ENCODE measurements around the gene MGST2. TPM values are rescaled to one million over a fixed set of nuclear protein-coding genes. Genes with fewer than 3 reads are reported as not detected.
"Not testable (repeated sequence)": the region's sequence is repeated elsewhere in the genome, so short reads cannot be mapped to it uniquely, and the experiment has no call there.

Gene MGST2
- 30.5 and 32.8 TPM in 2 replicates for total RNA-seq (2014; rRNA removed; shearing (Covaris generic))

DNA sequence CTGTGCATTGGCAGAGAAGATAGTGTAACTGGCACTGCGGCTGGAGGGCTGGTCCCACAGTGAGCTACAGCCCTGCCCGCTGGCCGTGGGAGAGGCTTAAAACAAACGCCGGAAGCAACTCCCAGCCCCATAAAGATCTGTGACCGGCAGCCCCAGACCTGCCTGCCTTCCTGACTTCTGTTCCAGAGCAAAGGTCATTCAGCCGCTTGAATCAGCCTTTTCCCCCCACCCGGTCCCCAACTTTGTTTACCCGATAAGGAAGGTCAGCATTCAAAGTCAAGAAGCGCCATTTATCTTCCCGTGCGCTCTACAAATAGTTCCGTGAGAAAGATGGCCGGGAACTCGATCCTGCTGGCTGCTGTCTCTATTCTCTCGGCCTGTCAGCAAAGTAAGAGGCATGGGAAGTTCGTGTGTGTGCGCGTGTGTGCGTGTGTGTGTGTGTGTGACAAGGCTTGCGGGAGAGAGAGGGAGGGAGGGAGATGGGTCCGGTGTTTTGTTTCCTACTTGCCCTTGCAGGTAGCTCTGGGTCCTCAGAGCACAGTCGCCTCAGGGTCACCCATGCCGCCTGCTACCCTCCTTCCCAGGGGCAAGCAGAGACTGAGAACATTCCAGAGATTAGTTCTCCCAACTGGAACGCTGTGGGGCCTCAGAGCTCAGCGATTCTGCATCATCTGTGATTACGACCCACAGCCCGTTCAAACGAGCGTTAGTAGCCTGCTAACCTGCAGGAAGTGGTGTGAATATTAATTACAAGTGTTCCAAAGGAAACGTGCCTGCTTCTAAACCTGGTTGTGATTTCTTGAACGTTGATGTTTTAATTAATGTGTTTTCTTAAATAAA lies at the start of gene MGST2:
TSS of gene MGST2 (plus strand) at position 130 of the 840 bp plus-strand sequence. CDS start at position 331, 201 bp downstream.
- peak; percentile 89 for DNase-seq (ENCODE audit: low spot score)

DNA sequence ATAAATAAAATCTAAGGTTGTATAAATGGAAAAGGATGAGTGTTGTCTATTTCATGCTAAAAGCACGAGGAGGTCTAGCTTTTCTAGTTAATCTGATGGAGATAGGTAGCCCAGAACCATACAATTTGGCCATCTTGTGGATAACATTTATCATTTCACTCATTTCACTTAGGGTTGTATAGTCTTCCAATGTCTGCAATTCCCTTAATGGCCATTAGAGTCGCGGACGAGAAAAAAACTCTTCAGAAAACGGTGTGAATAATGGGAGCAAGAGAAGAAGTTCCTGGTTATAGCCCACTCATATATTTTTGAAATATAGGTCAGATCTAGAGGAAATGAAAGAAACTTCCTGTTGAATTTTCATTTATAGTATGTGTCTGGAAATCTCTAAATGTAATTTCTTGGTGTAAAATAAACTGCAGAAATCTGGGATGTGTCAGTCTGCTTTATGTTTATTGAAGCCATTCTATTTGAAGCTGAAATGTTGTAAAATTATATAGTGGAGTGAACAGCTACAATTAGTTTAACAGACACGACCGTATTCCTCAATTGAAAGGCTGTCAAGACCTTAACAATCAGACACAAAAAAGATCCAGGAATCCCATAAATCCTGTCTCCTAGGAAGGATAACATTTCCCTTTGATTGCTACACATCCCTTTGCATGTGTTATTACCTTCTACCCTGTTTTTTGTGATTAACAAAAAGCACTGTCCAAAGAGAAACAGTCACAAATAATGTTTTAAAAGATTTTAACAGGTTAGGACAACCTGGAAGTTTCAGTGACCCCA lies 47.7 kb upstream of the MGST2 start:
- peak; percentile 39 for DNase-seq (ENCODE audit: low spot score)

DNA sequence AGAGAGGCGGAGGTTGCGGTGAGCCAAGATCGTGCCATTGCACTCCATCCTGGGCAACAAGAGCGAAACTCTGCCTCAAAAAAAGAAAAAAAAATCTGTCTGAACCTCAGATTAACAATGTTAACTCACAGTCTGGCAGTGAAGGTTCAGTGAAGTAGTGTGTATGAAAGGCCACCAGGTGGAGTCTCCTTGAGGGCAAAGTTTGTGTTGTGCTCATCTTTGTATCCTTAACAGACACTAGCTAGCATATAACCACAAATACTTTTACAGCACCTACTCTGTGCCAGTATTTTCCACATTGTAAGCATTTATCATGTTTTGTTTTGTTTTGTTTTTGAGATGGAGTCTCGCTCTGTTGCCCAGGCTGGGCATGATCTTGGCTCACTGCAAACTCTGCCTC lies 46.0 kb upstream of the MGST2 start:
- DNase-seq (ENCODE audit: low spot score): peak; percentile 41

DNA sequence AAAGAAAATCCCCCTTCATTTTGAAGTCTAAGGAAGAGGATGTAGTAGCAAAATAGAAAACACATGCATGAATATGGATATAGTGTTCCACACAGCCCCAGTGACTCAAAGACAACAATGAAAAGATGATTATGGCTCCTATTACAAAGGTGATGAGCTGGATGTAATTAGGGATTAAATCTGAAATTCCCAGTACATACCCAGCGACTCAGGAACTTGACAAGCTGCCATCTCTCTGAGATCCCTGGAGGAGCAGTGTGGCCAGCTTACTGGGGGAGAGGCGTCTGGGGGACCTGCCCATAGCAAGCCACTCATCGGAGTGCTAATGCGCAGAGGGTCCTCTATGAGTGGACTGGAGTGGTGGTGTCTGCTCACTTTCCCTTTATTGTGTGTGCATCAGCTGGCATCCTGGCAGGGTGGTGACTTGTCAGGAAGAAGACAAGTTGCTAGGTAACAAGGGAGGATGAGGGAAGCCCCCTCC lies 42.7 kb upstream of the MGST2 start:
- DNase-seq (ENCODE audit: low spot score): no peak

DNA sequence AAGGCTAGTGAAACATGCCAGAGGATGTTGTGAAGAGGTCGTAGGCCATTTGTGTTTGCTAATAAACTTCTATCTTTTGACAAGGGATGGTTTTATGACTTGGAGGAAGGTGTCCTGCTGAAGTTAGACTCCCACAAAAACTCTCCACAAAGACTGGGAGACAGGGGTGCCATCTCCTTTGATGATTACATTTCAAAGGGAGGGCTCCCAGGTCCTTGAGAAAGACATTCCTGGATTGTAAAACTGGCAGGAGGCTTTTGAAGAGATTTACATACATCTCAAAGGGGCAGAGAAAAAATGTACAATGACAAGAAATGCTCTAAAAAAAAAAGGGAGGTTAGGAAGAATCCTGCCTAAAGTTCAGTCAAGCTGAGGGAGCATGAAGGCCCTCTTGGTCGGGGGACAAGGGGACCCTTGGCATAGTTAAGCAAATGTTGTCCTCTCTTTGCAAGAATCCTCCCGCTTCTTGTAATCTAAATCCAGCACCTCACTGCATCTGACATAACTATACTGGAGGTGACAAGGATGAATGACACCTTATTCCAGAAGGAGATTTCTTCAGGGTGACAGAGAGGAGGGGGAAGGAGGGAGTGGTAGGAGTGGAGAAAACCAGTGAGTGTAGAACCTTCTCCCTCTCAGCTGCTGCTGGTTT lies 41.1 kb upstream of the MGST2 start:
- no peak for DNase-seq (ENCODE audit: low spot score)

DNA sequence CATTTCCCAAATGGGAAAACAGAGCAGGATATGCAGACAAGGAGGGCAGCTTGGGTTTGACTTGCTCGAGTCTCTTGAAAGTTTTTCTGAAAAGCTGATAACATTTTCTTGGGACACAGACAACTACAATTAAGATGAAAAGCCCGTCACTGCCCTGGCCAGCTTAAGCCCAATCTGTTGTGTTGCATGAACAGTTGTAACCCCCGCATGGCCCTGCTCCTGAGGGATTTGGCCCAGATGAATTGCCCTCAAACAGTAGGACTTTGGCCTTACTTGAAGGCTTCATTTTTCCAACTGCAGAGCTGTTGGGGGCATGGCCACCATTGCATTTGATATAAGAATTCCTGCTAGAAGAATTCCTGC lies 40.5 kb upstream of the MGST2 start:
- no peak for DNase-seq (ENCODE audit: low spot score)

DNA sequence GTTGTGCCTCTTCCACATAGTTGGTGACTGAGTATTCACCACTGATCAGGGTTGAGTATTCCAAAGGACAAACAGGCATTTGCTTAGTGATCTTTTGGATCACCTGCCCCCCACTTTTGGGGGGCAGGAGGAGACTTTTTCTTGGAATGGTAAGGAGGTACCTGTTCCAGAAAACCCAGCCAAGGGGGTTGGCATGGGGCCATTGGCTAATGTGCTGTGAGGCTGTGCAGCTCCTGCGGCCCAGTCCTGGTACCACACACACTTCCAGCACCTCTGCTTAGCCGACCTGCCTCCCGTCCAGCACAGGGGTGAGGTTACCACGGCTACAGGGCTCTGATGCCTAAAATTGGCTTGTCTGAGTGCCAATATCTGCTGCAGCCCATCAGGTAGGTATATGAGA lies 40.1 kb upstream of the MGST2 start:
- DNase-seq (ENCODE audit: low spot score): no peak

DNA sequence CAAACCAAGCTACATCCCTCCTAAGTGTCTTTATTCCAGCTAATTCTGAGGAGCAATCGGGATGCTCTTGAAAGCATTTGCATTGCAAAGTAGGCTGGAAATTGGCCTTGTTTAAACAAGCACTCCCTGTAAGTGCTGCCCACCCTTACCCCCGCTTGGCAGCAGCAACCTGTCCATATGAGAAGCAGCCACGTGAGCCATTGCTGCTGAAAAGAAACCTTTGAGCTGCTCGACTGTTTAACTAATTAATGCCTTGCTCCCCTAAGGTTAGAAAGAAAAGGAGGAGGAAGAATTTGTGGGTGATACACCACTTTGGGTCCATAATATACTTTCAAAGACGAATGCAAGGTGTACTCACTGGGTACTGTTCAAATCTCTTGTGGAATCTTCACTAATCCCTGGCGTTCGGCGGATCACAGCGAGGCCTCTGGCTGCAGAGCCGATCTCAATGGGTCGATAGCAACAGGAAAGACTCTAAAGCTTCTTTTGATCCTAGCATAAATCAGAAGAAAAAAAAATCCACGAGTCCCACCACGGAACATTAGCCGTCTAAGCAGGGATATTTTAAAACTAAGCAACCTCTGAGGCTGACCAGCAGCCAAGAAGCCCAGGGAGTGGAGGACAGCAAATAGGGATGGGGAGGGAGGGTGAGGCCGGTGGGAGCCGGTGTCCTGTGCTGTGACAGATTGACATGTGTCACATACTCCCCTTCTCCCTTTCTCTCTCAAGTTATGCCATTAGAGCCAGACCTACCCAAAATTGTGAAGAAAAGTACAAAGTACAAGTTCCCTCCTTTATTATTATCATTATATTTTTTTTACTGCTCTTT lies 37.2 kb upstream of the MGST2 start:
- no peak for DNase-seq (ENCODE audit: low spot score)

DNA sequence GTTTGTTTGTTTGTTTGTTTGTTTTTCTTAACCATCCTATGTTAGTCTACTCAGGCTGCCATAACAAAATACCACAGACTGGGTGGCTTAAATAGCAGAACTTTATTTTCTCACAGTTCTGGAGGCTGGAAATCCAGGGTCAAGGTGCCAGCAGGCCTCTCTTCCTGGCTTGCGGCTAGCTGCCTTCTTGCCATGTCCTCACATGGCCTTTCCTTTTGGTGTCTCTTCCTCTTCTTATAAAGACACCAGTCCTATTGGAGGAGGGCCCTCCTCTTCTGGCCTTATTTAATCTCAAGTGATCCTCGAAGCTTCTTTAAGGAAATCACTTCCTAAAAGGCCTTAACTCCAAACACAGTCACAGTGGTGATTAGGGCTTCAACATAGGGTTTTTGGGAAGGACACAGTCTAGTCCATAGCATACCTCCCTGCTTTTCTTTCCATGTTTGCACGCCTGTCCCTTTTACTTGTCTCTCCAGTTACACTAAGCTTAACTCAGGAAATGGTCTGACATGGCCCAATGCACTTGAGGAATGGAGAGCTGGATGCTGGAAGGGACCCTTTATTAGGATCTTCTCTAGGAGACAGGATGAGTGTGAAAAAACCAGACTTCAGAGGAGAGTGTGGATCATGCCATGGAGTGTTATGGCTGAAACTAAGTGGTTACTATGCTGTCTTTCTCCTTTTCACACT lies 36.0 kb upstream of the MGST2 start:
- DNase-seq (ENCODE audit: low spot score): no peak

DNA sequence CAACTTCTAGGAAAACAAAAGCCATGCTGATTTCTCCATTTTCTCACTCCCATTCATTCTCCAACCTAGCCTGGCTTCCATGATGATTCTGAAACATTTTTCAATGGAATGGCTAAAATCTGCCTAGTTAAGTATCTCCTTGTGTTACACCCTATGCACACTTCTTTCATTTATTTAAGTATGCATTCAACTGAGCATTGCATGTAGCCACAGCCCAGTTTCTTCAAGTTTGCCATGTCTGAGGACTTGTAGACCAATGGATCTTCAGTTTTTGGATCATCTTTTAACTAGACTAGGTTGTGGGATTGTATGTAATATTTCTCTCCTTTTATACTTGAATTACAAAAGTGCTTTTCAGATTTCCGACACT lies 35.5 kb upstream of the MGST2 start:
- DNase-seq (ENCODE audit: low spot score): no peak

DNA sequence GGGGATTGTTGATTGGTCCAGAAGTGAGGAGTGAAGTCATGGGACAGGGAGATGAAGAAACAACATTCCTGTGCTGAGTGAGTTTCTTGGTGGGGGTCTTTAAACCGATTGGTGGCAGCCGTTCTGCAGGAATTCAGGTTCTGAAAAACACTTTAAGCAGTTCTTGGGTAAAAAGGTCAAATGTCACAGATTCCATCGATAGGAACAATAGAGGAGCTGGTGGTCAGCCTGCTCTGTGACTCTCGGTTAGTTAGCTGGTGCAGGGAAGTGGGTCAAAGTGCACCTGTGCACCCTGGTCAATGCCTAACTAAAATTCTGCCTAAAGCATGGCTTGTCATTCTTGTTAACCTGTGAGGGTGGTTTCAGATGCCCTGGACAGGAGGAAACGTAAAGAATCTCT lies 34.6 kb upstream of the MGST2 start:
- no peak for DNase-seq (ENCODE audit: low spot score)

DNA sequence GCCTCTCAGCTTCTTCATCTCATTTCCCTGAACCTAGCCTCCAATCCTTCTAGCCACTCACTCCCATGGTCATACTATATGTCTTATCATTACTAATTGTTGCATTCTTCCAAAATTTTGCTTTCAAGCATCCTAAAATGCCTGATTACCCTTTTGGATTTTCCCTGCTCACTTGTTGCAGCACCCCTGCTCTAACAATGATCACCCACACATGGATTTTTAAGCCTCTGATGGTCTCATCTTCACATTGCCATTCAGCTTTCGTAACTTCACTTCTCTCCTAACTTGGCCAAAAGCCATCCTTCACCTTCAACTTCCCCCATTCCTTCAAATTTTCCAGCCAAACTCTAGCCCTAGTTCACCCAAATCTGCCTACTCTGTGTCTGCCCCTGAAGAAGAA lies 33.8 kb upstream of the MGST2 start:
- DNase-seq (ENCODE audit: low spot score): no peak

DNA sequence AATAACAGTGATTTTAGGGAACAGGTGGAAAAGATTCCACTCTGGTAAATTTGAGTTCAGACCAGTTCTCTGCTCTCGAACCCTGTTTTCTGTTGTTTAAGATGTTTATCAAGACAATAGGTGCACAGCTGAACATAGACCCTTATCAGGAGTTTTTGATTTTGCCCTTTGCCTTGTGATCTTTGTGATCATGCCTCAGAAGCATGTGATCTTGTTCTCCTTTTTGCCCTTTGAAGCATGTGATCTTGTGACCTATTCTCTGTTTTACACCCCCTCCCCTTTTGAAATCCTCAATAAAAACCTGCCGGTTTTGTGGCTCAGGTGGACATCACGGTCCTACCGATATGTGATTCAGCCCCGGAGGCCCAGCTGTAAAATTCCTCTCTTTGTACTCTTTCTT lies 32.9 kb upstream of the MGST2 start:
- DNase-seq (ENCODE audit: low spot score): not testable (repeated sequence)

DNA sequence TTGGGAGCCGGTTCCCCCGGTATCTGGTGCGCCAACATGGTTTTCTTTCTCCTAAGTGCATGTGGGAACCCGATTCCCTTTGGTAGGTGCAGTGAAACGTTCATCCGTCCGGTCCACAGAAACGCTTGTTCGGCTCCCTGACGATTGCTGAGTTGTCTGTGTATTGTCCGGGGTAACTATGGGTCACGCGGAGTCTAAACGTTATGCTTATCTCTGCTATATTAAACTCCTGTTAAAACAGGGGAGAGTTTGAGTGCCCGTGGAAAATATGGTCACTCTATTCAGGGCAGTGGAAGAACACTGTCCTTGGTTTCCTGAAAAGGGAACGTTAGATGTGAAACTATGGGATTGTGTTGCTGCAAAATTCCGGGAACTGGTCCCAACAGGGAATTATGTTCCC lies 32.4 kb upstream of the MGST2 start:
- no peak for DNase-seq (ENCODE audit: low spot score)

DNA sequence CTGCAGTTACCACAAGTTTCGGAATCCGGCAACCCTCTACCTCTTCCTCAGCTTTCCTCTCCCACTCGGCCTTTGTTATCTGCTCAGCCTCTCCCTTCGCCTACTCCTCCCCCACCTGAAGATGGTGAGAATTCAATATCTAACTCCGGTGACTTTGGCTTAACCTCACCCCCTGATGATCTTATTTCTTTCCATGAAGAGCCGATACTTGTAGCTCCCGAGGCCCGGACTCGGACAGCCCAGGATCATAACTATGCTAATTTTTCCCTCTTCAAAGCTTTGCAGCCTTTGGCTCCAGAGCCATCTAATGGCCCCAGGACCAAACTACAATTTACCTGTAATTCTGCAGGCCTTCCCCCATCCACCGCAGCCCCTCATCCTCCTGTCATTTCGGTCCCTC lies 32.0 kb upstream of the MGST2 start:
- peak; percentile 42 for DNase-seq (ENCODE audit: low spot score)

DNA sequence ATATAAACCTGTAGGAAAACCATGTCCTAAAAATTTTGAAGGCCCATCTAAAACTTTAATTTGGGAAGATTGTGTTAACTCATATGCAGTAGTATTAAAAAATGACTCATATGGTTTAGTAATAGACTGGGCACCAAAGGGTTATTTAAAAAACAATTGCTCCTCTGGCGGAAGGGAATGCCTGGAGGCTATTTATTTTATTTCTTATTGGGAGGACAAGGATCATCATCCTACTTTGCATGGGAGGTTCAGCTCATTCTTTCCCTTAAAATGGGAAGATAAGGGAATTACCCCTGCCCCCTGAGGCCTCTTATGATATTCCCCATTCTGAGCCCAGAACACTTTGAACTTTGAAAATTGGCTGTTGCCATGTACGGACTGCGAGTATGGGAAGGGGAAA lies 29.7 kb upstream of the MGST2 start:
- no peak for DNase-seq (ENCODE audit: low spot score)

DNA sequence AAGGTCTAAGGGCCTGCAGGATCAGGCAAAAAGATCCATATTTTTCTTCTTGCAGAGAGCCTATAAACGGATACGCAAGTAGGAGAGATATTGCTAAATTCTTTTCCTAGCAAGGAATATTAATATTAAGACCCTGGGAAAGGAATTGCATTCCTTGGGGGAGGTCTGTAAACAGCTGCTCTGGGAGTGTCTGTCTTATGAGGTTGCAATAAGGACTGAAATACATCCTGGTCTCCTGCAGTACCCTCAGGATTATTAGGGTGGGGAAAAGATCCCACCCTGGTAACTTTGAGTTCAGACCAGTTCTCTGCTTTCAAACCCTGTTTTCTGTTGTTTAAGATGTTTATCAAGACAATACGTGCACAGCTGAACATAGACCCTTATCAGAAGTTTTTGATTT lies 27.3 kb upstream of the MGST2 start:
- DNase-seq (ENCODE audit: low spot score): not testable (repeated sequence)

DNA sequence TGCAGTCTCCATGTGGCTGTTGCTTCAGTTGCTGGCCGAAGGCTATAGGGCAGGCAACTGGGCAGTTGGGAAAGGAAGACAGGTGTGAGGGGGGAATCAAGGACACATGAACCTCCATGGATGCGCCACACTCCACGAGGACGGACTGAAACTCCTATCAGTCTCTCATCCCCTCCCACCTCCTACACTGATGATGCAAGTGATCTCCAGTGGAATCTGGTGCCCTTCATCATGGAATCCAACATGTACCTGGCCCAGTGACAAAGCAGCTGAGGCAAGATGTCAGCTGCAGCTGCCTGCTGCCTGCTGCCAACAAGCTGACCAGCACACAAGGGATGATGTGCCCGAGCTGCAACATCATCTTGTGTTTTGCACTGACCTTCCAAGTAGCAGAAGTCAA lies 26.0 kb upstream of the MGST2 start:
- no peak for DNase-seq (ENCODE audit: low spot score)

DNA sequence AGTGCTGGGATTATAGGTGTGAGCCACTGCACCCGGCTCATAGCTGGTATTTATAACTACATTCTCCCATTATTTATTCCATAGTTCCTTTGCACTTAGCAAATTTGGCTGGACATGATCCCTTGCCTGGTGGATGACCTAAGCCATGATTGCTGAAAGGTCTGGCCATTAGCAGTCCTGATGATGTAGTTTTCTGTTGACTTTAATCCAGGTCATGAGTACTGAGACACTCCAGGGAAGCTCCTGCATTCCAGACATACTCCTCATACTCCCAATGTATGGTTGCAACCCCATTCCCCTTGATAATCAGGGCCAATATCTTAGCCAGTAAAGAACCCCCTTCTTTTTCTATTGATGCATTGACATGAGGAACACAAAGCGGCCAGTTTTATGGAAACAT lies 24.4 kb upstream of the MGST2 start:
- DNase-seq (ENCODE audit: low spot score): no peak

DNA sequence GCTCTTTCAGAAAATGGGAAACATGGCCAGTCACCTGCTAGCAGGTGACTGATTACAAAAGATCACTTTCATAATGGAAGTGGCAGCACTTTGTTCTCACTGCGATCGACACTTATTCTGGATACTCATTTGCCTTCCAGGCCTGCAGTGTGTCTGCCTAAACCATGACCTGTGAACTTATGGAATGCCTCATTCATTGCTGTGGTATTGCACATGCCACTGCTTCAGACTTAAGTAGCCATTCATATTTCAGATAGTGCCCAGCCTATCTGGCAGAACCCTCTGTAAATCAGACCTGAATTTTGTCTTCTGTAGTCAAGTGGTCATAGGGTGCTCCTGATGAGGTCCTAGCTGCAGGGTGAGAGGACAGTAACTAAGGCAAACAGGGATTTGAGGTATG lies 23.3 kb upstream of the MGST2 start:
- no peak for DNase-seq (ENCODE audit: low spot score)
